Neural progenitor cell (in vitro differentiated cells): ENCODE results near the gene MSI2. TPM values are rescaled to one million over a fixed set of nuclear protein-coding genes. Genes with fewer than 3 reads are reported as not detected.

Source experiments
- DNase-seq: peaks from one replicate; pipeline ENCODE4 v3.0.0-alpha.2; 2016; ENCODE audit warnings: low spot score
- H2AFZ ChIP-seq: fragments of 200-600 bp; sonication (generic); replicated peaks from 2 replicates; pipeline ENCODE4 v1.6.1; 2016; ENCODE audit warnings: antibody characterized with exemption
- H3F3A ChIP-seq: fragments of 200-600 bp; sonication (generic); 2 replicates; pipeline ENCODE4 v1.6.1; 2016; ENCODE audit warnings: antibody characterized with exemption, low read depth
- H3K27ac ChIP-seq: fragments of 200-600 bp; sonication (generic); 2 replicates; pipeline ENCODE4 v1.5.1; 2016; ENCODE audit warnings: mild to moderate bottlenecking
- H3K27me3 ChIP-seq: fragments of 200-600 bp; sonication (generic); 2 replicates; pipeline ENCODE4 v1.6.1; 2016; ENCODE audit warnings: mild to moderate bottlenecking, moderate library complexity
- H3K36me3 ChIP-seq: fragments of 200-600 bp; sonication (generic); 2 replicates; pipeline ENCODE4 v1.5.1; 2016
- H3K4me1 ChIP-seq: fragments of 200-600 bp; sonication (generic); 2 replicates; pipeline ENCODE4 v1.6.1; 2016; ENCODE audit warnings: mixed run types
- H3K4me2 ChIP-seq: fragments of 200-600 bp; sonication (generic); 2 replicates; pipeline ENCODE4 v1.6.1; 2016
- H3K4me3 ChIP-seq: fragments of 200-600 bp; sonication (generic); 2 replicates; pipeline ENCODE4 v1.5.1; 2016
- H3K79me2 ChIP-seq: fragments of 200-600 bp; sonication (generic); 2 replicates; pipeline ENCODE4 v1.6.1; 2016; ENCODE audit warnings: low read depth
- H3K9ac ChIP-seq: fragments of 200-600 bp; sonication (generic); 2 replicates; pipeline ENCODE4 v1.6.1; 2016
- H3K9me3 ChIP-seq: fragments of 200-600 bp; sonication (generic); 2 replicates; pipeline ENCODE4 v1.5.1; 2016; ENCODE audit warnings: low read depth
- H4K20me1 ChIP-seq: fragments of 200-600 bp; sonication (generic); 2 replicates; pipeline ENCODE4 v1.6.1; 2016; ENCODE audit warnings: low read depth
- H3K27ac Mint-ChIP-seq: 3 replicates; pipeline ENCODE4 v1.8.0; 2021; ENCODE audit warnings: mixed read lengths
- H3K27me3 Mint-ChIP-seq: 2 replicates; pipeline ENCODE4 v1.8.0; 2022; ENCODE audit warnings: low read depth, mild to moderate bottlenecking, inconsistent platforms, moderate library complexity, mixed read lengths; ENCODE audit not compliant: insufficient read depth
- H3K36me3 Mint-ChIP-seq: 3 replicates; pipeline ENCODE4 v1.8.0; 2021; ENCODE audit warnings: mixed read lengths
- H3K4me1 Mint-ChIP-seq: 3 replicates; pipeline ENCODE4 v1.8.0; 2021; ENCODE audit warnings: mixed read lengths
- H3K4me3 Mint-ChIP-seq: 3 replicates; pipeline ENCODE4 v1.8.0; 2021; ENCODE audit warnings: mild to moderate bottlenecking, moderate library complexity, mixed read lengths
- H3K9me3 Mint-ChIP-seq: 3 replicates; pipeline ENCODE4 v1.8.0; 2020; ENCODE audit warnings: mixed read lengths
- EZH2 ChIP-seq: fragments of 200-600 bp; sonication (generic); IDR thresholded peaks from 2 replicates; pipeline ENCODE4 v1.6.1; 2017; ENCODE audit warnings: antibody characterized with exemption, mild to moderate bottlenecking, moderate library complexity
- EZH2phosphoT487 ChIP-seq: fragments of 200-600 bp; sonication (generic); IDR thresholded peaks from 2 replicates; pipeline ENCODE4 v1.6.1; 2017; ENCODE audit warnings: antibody characterized with exemption
- total RNA-seq: library from RNA; depleted of rRNA; stranded (reverse); fragments of >200 nt; gene quantifications from 2 replicates; pipeline ENCODE4 v1.2.3, GENCODE V29; 2015; ENCODE audit warnings: low replicate concordance
- TF ChIP-seq, protein P1 (sequence below): fragments of 200-600 bp; sonication (generic); IDR thresholded peaks from 2 replicates; pipeline ENCODE4 v1.5.1; 2017; ENCODE audit warnings: antibody characterized with exemption, mild to moderate bottlenecking

Gene MSI2
- total RNA-seq, 1 donor from 2014 or later = 96.9 TPM

DNA sequence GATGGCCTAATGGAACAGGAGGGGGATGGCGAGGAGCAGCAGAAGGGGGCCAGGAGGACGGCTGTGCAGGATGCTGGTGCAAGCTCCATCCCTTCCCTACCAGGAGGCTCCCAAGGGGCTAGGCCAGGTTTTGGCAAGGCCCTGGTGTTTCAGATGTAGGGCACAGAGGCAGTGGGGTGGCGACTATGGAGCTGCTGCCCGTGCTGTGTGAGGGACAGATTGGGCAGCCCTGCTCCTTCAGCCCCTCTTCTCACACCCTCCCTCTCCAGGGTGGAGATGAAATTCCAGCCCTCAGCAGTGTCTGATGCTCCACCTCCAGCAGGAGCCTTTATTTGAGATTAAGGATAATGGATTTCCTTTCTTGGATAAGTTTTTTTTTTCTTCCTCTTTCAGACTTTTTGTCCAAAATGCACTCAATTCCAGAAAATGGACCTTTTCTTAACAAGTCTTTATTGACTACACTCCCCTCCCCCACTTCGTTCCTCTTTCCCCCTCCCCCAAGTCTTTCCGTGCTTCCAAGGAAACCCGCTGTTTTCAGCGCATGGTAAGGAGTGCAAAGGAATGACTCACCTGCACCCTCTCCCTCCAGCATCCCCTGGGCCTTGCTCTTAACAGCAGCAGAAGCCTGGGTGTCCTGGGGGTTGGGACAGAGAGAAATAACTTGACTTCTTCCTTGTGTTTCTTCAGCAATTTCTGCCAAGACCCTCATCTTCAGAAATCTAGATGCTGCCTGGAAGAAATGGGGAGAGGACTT lies 393.6 kb downstream of the MSI2 start:
- Histone ChIP-seq H3K4me1 (peaks cover 18% of the 10 kb centered on the region), H3K9me3 (no peaks in the 10 kb centered on the region), H3K27me3 (no peaks in the 10 kb centered on the region), H4K20me1 (peaks cover 20% of the 10 kb centered on the region), H3F3A (peaks cover 6% of the 10 kb centered on the region), H3K4me2 (peak overlapping the region; percentile 65), H3K4me3 (no peak overlapping the region), H3K9ac (no peak overlapping the region), H3K36me3 (no peaks in the 10 kb centered on the region), H3K27ac (no peak overlapping the region), H3K79me2 (no peaks in the 10 kb centered on the region), H2AFZ (no peak overlapping the region)
- TF ChIP-seq EZH2phosphoT487 (no peak), EZH2 (no peak)
- TF ChIP-seq, protein P1, sequence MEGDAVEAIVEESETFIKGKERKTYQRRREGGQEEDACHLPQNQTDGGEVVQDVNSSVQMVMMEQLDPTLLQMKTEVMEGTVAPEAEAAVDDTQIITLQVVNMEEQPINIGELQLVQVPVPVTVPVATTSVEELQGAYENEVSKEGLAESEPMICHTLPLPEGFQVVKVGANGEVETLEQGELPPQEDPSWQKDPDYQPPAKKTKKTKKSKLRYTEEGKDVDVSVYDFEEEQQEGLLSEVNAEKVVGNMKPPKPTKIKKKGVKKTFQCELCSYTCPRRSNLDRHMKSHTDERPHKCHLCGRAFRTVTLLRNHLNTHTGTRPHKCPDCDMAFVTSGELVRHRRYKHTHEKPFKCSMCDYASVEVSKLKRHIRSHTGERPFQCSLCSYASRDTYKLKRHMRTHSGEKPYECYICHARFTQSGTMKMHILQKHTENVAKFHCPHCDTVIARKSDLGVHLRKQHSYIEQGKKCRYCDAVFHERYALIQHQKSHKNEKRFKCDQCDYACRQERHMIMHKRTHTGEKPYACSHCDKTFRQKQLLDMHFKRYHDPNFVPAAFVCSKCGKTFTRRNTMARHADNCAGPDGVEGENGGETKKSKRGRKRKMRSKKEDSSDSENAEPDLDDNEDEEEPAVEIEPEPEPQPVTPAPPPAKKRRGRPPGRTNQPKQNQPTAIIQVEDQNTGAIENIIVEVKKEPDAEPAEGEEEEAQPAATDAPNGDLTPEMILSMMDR = no peak
- no peaks in the 10 kb centered on the region for H3K27me3 Mint-ChIP-seq
- DNase-seq = peak; percentile 25
- H3K9me3 Mint-ChIP-seq = no peaks in the 10 kb centered on the region
- peaks cover 17% of the 10 kb centered on the region for H3K4me1 Mint-ChIP-seq
- peaks cover 30% of the 10 kb centered on the region for H3K36me3 Mint-ChIP-seq
- H3K27ac Mint-ChIP-seq = no peak overlapping the region
- peak overlapping the region; percentile 18 for H3K4me3 Mint-ChIP-seq

DNA sequence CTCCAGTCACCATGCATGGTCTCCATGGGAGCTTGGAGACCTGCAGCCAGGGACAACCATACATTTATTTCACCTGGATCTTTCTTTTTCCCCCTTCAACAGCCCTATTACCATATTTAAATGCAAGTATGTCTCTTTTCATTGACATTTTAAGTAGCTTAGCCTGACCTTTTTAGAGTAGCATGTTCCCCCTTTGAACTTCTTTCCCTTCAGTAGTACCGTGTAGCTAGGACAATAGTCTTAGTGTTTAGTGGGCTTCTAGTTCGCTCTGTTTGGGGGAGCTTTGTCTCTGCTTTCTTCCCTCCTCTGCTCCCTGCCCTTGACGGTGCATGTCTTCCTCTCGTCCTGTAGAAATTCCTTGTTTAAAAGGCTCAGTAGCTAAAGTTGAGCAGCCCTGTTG lies 394.2 kb downstream of the MSI2 start:
- no peak overlapping the region for H2AFZ ChIP-seq
- peaks cover 20% of the 10 kb centered on the region for H4K20me1 ChIP-seq
- no peak for DNase-seq
- H3K27ac ChIP-seq = no peak overlapping the region
- TF ChIP-seq, protein P1 = no peak
- no peak for TF ChIP-seq EZH2
- TF ChIP-seq EZH2phosphoT487 = no peak
- no peaks in the 10 kb centered on the region for H3K27me3 ChIP-seq
- no peak overlapping the region for H3K9ac ChIP-seq
- H3K79me2 ChIP-seq = no peaks in the 10 kb centered on the region
- H3K4me3 ChIP-seq = no peak overlapping the region
- Mint-ChIP-seq H3K9me3 (no peaks in the 10 kb centered on the region), H3K4me1 (peaks cover 19% of the 10 kb centered on the region), H3K4me3 (no peak overlapping the region), H3K27ac (peak overlapping the region; percentile 13), H3K27me3 (no peaks in the 10 kb centered on the region), H3K36me3 (peaks cover 35% of the 10 kb centered on the region)
- H3K4me1 ChIP-seq = peaks cover 18% of the 10 kb centered on the region
- no peaks in the 10 kb centered on the region for H3K36me3 ChIP-seq
- peaks cover 6% of the 10 kb centered on the region for H3F3A ChIP-seq
- peak overlapping the region; percentile 65 for H3K4me2 ChIP-seq
- no peaks in the 10 kb centered on the region for H3K9me3 ChIP-seq

DNA sequence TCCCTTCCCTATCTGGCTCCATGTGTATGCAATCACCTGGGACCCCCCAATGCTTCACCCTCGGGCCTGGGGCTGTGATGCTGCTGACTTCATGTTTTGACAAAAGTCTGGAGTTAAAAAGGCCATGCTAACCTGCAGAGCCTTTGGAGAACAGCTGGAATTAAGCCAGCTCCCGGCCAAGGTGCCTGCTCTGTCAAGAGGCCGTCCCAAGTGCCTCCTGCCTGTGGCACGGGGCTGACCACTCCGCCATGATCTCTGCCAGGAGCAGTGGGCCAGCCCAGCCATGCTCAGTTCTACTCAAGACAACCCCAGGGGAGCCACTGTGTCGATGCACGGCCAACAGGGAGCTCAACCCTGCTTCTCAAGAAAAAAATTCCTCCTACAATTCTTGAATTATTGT lies 395.1 kb downstream of the MSI2 start:
- Histone ChIP-seq H2AFZ (no peak overlapping the region), H3K9me3 (no peaks in the 10 kb centered on the region), H3K27me3 (no peaks in the 10 kb centered on the region), H3K27ac (no peak overlapping the region), H3K4me2 (no peak overlapping the region), H3K4me3 (no peak overlapping the region), H3K36me3 (no peaks in the 10 kb centered on the region), H3K4me1 (peaks cover 18% of the 10 kb centered on the region), H3F3A (peaks cover 6% of the 10 kb centered on the region), H3K9ac (no peak overlapping the region), H3K79me2 (no peaks in the 10 kb centered on the region), H4K20me1 (peaks cover 20% of the 10 kb centered on the region)
- no peak for DNase-seq
- Mint-ChIP-seq H3K9me3 (no peaks in the 10 kb centered on the region), H3K27ac (no peak overlapping the region), H3K27me3 (peaks cover 2% of the 10 kb centered on the region), H3K4me3 (no peak overlapping the region), H3K4me1 (peaks cover 20% of the 10 kb centered on the region), H3K36me3 (peaks cover 38% of the 10 kb centered on the region)
- TF ChIP-seq EZH2phosphoT487 = no peak
- TF ChIP-seq EZH2 = no peak
- TF ChIP-seq, protein P1 = no peak
